Osteoblast (primary cell): ENCODE data around the gene CMIP. TPM values are rescaled to one million over a fixed set of nuclear protein-coding genes. Genes with fewer than 3 reads are reported as not detected.

Experiments used
- DNase-seq: peaks from one replicate; pipeline ENCODE4 v3.0.0; 2011; ENCODE audit warnings: low spot score, mixed read lengths; ENCODE audit not compliant: insufficient read length; ENCODE audit errors: missing footprints
- H2AFZ ChIP-seq: 2 replicates; pipeline ENCODE4 v1.6.0; 2011; ENCODE audit warnings: mild to moderate bottlenecking, low read length
- H3K27ac ChIP-seq: 2 replicates; pipeline ENCODE4 v1.5.1; 2011; ENCODE audit warnings: mild to moderate bottlenecking, low read depth, low read length, moderate library complexity
- H3K27me3 ChIP-seq: 2 replicates; pipeline ENCODE4 v1.6.0; 2012; ENCODE audit warnings: mild to moderate bottlenecking, control low read depth, inconsistent platforms, low read length, moderate library complexity; ENCODE audit not compliant: insufficient read depth
- H3K36me3 ChIP-seq: 2 replicates; pipeline ENCODE4 v1.5.1; 2011; ENCODE audit warnings: mild to moderate bottlenecking, low read length, control low read depth, moderate library complexity; ENCODE audit not compliant: insufficient read depth
- H3K4me1 ChIP-seq: 2 replicates; pipeline ENCODE4 v1.5.1; 2011; ENCODE audit warnings: mild to moderate bottlenecking, low read length, control low read depth, moderate library complexity; ENCODE audit not compliant: insufficient read depth
- H3K4me2 ChIP-seq: 2 replicates; pipeline ENCODE4 v1.6.0; 2011; ENCODE audit warnings: mild to moderate bottlenecking, low read length; ENCODE audit not compliant: insufficient read depth
- H3K4me3 ChIP-seq: fragments of 200-600 bp; sonication (generic); 3 replicates; pipeline ENCODE4 v1.5.1; 2012; ENCODE audit warnings: mild to moderate bottlenecking, low read length, inconsistent platforms; ENCODE audit not compliant: insufficient read depth
- H3K79me2 ChIP-seq: 2 replicates; pipeline ENCODE4 v1.6.0; 2012; ENCODE audit warnings: mild to moderate bottlenecking, low read length, control low read depth, inconsistent platforms; ENCODE audit not compliant: insufficient read depth
- H3K9me3 ChIP-seq: 2 replicates; pipeline ENCODE4 v1.5.1; 2011; ENCODE audit warnings: low read depth, low read length, control low read depth
- H4K20me1 ChIP-seq: 2 replicates; pipeline ENCODE4 v1.6.0; 2012; ENCODE audit warnings: mild to moderate bottlenecking, low read length, control low read depth; ENCODE audit not compliant: insufficient read depth
- CTCF ChIP-seq: IDR thresholded peaks from 2 replicates; pipeline ENCODE4 v1.5.1; 2011; ENCODE audit warnings: mild to moderate bottlenecking, low read depth, low read length, moderate library complexity; ENCODE audit errors: extremely low read depth
- total RNA-seq: library from RNA; depleted of rRNA; stranded (reverse); fragments of >200 nt; gene quantifications from 2 replicates; pipeline ENCODE4 v1.2.3, GENCODE V29; 2012

The CMIP gene
- total RNA-seq, 1 donor, result 8.3 TPM

GRCh38 chr16:81587626-81588160, 143.1 kb downstream of the CMIP start:
- Histone ChIP-seq H3K79me2 (peaks cover 2% of the 10 kb centered on the region), H2AFZ (no peak overlapping the region), H3K4me2 (no peak overlapping the region), H3K36me3 (no peaks in the 10 kb centered on the region), H3K9me3 (no peaks in the 10 kb centered on the region), H4K20me1 (peaks cover 38% of the 10 kb centered on the region), H3K27me3 (no peaks in the 10 kb centered on the region), H3K4me1 (no peaks in the 10 kb centered on the region), H3K27ac (no peak overlapping the region), H3K4me3 (no peak overlapping the region)
- no peak for TF ChIP-seq CTCF
- DNase-seq, result peak; percentile 38

- no peaks in the 10 kb centered on the region for H3K9me3 ChIP-seq
- H4K20me1 ChIP-seq, result peaks cover 38% of the 10 kb centered on the region
- no peak for TF ChIP-seq CTCF
- no peak overlapping the region for H3K4me2 ChIP-seq
- peak; percentile 15 for DNase-seq
- H3K27ac ChIP-seq, result no peak overlapping the region
- H3K4me1 ChIP-seq, result no peaks in the 10 kb centered on the region
- peaks cover 2% of the 10 kb centered on the region for H3K79me2 ChIP-seq
- no peak overlapping the region for H3K4me3 ChIP-seq
- no peaks in the 10 kb centered on the region for H3K36me3 ChIP-seq
- no peaks in the 10 kb centered on the region for H3K27me3 ChIP-seq
- no peak overlapping the region for H2AFZ ChIP-seq
Observed at GRCh38 chr16:81588326-81589081, 143.9 kb downstream of the CMIP start.

GRCh38 chr16:81589975-81590650, 145.5 kb downstream of the CMIP start:
- Histone ChIP-seq H3K4me2 (no peak overlapping the region), H2AFZ (no peak overlapping the region), H3K36me3 (no peaks in the 10 kb centered on the region), H3K27me3 (no peaks in the 10 kb centered on the region), H3K9me3 (no peaks in the 10 kb centered on the region), H3K4me1 (no peaks in the 10 kb centered on the region), H4K20me1 (peaks cover 28% of the 10 kb centered on the region), H3K27ac (no peak overlapping the region), H3K4me3 (no peak overlapping the region), H3K79me2 (peaks cover 2% of the 10 kb centered on the region)
- no peak for TF ChIP-seq CTCF
- peak; percentile 42 for DNase-seq
